ENCODE data around the gene FBXL14.

DNA sequence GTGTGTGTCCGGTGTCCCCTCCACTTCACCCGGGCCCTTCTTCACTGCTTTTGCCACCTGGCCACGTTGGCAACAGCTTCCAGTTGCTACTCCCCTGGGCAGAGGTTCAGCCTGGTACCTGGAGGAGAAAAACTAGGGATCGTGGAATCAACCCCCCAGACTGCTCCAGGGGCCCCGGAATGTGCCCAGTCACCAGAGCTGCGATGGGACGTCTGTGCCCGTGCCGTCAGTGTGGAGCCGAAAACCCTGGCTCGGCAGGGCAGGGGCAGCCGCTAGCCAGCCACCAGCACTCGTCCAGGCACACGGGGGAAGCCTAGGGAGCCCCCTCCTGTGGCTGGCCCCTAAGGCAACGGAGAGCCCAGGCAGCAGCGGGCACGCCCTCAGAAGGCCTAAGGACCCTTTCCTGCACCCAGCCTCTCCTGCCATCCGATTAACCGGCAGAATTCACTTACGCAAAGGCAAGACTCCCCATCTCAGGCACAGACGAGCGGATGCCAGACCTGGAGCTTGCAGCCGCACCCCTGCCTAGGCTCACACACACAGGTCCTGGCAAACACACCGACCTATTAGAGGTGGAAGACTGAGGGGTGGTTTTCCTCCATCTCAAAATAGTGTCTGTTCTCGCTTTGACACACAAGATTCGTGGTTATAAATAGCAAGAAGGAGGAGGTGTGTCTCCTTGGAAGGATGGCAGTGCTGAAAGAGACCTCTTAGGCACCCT, 62.6 kb downstream of the FBXL14 start:
- TF ChIP-seq, protein P1, sequence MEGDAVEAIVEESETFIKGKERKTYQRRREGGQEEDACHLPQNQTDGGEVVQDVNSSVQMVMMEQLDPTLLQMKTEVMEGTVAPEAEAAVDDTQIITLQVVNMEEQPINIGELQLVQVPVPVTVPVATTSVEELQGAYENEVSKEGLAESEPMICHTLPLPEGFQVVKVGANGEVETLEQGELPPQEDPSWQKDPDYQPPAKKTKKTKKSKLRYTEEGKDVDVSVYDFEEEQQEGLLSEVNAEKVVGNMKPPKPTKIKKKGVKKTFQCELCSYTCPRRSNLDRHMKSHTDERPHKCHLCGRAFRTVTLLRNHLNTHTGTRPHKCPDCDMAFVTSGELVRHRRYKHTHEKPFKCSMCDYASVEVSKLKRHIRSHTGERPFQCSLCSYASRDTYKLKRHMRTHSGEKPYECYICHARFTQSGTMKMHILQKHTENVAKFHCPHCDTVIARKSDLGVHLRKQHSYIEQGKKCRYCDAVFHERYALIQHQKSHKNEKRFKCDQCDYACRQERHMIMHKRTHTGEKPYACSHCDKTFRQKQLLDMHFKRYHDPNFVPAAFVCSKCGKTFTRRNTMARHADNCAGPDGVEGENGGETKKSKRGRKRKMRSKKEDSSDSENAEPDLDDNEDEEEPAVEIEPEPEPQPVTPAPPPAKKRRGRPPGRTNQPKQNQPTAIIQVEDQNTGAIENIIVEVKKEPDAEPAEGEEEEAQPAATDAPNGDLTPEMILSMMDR (IDR thresholded peaks at IDR 0.05; ENCODE audit: low read length), result no peak
- TF ChIP-seq EZH2 (optimal IDR thresholded peaks at IDR 0.05; ENCODE audit: low read depth, low read length), result no peak
